ENCODE results near the gene VAV2.
"Not testable (repeated sequence)": the region's sequence is repeated elsewhere in the genome, so short reads cannot be mapped to it uniquely, and the experiment has no call there.

VAV2 gene

DNA sequence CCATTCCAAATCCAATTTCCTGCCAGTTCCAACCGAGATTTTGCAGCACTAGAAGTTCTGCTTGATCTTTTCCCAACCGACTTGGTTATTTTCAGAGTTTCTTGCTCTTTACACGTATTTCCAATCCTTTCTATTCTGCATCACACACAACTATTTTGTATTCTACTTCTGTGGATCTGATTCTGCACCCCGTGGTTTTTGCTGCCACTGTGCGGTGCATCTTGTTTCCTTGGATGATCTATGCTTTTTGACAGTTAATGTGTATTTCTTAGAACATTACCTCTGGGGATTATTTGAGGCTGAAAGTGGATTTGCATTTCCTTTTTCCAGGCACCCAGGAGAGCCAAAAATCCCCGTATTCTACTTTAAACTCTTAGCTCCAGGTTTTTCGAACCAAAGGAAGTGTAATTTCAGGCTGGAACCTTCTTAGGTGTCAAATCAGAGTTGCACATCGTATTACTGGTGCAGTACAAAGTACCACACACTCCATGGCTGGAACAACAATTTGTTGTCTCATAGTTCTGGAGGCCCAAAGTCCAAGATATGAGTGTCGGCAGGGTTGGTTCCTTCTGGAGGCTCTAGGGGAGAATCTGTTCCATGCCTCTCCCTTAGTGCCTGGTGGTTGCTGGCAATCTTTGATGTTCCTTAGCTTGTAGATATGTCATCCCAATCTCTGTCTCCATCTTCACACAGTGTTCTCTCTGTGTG lies 239.2 kb downstream of the VAV2 start:
- Histone ChIP-seq H3K9me3 (ENCODE audit: insufficient read depth, low read length) (no peaks in the 10 kb centered on the region), H3K27ac (ENCODE audit: low read depth, low read length) (no peak overlapping the region), H2AFZ (ENCODE audit: low read depth, low read length, severe bottlenecking) (no peak overlapping the region), H4K20me1 (ENCODE audit: low read depth, low read length) (no peaks in the 10 kb centered on the region), H3K4me3 (ENCODE audit: insufficient read depth, low read length, poor library complexity, severe bottlenecking) (no peak overlapping the region), H3K36me3 (ENCODE audit: low read length) (no peaks in the 10 kb centered on the region), H3K9ac (ENCODE audit: low read length) (no peak overlapping the region), H3K27me3 (ENCODE audit: low read length) (no peaks in the 10 kb centered on the region), H3F3A (ENCODE audit: insufficient read depth) (no peaks in the 10 kb centered on the region; the same call in 1 of the 2 replicates), H3K79me2 (ENCODE audit: insufficient read depth, low read length) (no peaks in the 10 kb centered on the region), H3K4me2 (ENCODE audit: low read depth, low read length, poor library complexity, severe bottlenecking) (no peak overlapping the region), H3K9me2 (replicated peaks; ENCODE audit: insufficient read depth, low read length) (no peaks in the 10 kb centered on the region)
- no peak for TF ChIP-seq EZH2phosphoT487 (conservative IDR thresholded peaks at IDR 0.05; ENCODE audit: low read length)
- TF ChIP-seq, protein P1, sequence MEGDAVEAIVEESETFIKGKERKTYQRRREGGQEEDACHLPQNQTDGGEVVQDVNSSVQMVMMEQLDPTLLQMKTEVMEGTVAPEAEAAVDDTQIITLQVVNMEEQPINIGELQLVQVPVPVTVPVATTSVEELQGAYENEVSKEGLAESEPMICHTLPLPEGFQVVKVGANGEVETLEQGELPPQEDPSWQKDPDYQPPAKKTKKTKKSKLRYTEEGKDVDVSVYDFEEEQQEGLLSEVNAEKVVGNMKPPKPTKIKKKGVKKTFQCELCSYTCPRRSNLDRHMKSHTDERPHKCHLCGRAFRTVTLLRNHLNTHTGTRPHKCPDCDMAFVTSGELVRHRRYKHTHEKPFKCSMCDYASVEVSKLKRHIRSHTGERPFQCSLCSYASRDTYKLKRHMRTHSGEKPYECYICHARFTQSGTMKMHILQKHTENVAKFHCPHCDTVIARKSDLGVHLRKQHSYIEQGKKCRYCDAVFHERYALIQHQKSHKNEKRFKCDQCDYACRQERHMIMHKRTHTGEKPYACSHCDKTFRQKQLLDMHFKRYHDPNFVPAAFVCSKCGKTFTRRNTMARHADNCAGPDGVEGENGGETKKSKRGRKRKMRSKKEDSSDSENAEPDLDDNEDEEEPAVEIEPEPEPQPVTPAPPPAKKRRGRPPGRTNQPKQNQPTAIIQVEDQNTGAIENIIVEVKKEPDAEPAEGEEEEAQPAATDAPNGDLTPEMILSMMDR (IDR thresholded peaks at IDR 0.05; ENCODE audit: insufficient read depth, low read length, poor library complexity, severe bottlenecking) = no peak

DNA sequence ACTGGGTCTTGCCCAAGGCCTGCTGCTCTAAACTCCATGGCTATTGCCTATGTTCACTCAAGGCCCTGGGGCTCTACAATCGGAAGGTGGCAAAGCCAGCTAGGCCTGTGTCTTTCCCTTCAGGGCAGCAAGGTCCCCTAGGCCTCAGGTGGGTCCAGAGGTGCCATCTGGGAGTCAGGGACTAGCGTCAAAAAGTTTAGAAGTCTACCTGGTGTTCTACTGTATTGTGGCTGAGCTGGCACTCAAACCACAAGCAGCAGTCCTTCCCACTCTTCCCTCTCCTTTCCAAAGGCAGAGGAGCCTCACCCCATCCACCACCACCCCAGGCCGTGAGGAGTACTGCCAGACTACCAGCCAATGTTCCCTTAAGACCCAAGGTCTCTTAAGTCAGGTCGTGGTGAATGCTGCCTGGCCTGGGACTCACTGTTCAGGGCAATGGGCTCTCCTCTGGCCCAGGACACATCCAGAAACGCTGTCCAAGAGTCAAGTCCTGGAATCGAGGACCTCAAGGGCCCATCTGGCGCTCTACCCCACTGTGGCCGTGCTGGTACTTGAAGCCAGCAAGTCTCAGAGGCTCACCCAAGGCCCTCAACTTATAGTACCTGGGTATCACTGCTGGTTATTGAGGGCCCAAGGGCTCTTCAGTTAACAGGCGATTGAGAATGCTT lies 241.0 kb downstream of the VAV2 start:
- no peaks in the 10 kb centered on the region for H4K20me1 ChIP-seq (ENCODE audit: low read depth, low read length)
- no peaks in the 10 kb centered on the region for H3K36me3 ChIP-seq (ENCODE audit: low read length)
- no peak overlapping the region for H2AFZ ChIP-seq (ENCODE audit: low read depth, low read length, severe bottlenecking)
- no peaks in the 10 kb centered on the region for H3K9me2 ChIP-seq (replicated peaks; ENCODE audit: insufficient read depth, low read length)
- no peaks in the 10 kb centered on the region for H3K79me2 ChIP-seq (ENCODE audit: insufficient read depth, low read length)
- no peak overlapping the region for H3K27ac ChIP-seq (ENCODE audit: low read depth, low read length)
- H3K4me2 ChIP-seq (ENCODE audit: low read depth, low read length, poor library complexity, severe bottlenecking) = no peak overlapping the region
- H3K9me3 ChIP-seq (ENCODE audit: insufficient read depth, low read length) = no peaks in the 10 kb centered on the region
- H3K4me3 ChIP-seq (ENCODE audit: insufficient read depth, low read length, poor library complexity, severe bottlenecking) = no peak overlapping the region
- no peaks in the 10 kb centered on the region for H3K27me3 ChIP-seq (ENCODE audit: low read length)
- TF ChIP-seq EZH2phosphoT487 (conservative IDR thresholded peaks at IDR 0.05; ENCODE audit: low read length) = no peak
- TF ChIP-seq, protein P1 (IDR thresholded peaks at IDR 0.05; ENCODE audit: insufficient read depth, low read length, poor library complexity, severe bottlenecking) = no peak
- H3K9ac ChIP-seq (ENCODE audit: low read length) = no peak overlapping the region
- no peaks in the 10 kb centered on the region for H3F3A ChIP-seq (ENCODE audit: insufficient read depth)

DNA sequence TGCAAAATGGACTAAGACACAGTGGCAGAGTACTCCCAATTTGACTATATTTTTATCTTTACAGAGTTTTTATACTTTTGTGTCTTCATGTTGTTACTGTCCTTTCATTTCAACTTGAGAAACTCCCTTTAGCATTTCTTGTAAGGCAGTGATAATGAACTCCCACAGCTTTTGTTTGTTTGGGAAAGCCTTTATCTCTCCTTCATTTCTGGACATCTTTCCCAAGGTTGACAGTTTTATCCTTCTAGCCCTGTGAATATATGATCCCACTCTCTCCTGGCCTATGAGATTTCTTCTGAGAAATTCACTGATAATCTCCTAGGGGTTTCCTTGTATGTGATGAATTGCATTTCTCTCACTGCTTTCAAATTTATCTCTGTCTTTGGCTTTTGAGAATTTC lies 244.8 kb downstream of the VAV2 start:
- Histone ChIP-seq H3F3A (ENCODE audit: insufficient read depth) (no peaks in the 10 kb centered on the region), H3K9ac (ENCODE audit: low read length) (no peak overlapping the region), H3K27ac (ENCODE audit: low read depth, low read length) (no peak overlapping the region), H4K20me1 (ENCODE audit: low read depth, low read length) (no peaks in the 10 kb centered on the region), H2AFZ (ENCODE audit: low read depth, low read length, severe bottlenecking) (no peak overlapping the region), H3K9me2 (replicated peaks; ENCODE audit: insufficient read depth, low read length) (no peaks in the 10 kb centered on the region), H3K9me3 (ENCODE audit: insufficient read depth, low read length) (no peaks in the 10 kb centered on the region), H3K4me2 (ENCODE audit: low read depth, low read length, poor library complexity, severe bottlenecking) (no peak overlapping the region), H3K36me3 (ENCODE audit: low read length) (no peaks in the 10 kb centered on the region), H3K27me3 (ENCODE audit: low read length) (no peaks in the 10 kb centered on the region), H3K4me3 (ENCODE audit: insufficient read depth, low read length, poor library complexity, severe bottlenecking) (no peak overlapping the region), H3K79me2 (ENCODE audit: insufficient read depth, low read length) (no peaks in the 10 kb centered on the region)
- TF ChIP-seq, protein P1 (IDR thresholded peaks at IDR 0.05; ENCODE audit: insufficient read depth, low read length, poor library complexity, severe bottlenecking) = no peak
- TF ChIP-seq EZH2phosphoT487 (conservative IDR thresholded peaks at IDR 0.05; ENCODE audit: low read length) = no peak

DNA sequence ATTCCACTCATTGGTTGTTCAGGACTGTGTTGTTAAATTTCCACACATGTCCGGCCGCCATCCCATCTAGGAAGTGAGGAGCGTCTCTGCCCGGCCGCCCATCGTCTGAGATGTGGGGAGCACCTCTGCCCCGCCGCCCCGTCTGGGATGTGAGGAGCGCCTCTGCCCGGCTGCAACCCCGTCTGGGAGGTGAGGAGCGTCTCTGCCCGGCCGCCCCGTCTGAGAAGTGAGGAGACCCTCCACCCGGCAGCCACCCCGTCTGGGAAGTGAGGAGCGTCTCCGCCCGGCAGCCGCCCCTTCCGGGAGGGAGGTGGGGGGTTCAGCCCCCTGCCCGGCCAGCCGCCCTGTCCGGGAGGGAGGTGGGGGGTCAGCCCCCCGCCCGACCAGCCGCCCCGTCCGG lies 247.6 kb downstream of the VAV2 start:
- H3K4me3 ChIP-seq (ENCODE audit: insufficient read depth, low read length, poor library complexity, severe bottlenecking); H3K9me3 ChIP-seq (ENCODE audit: insufficient read depth, low read length); H3K27ac ChIP-seq (ENCODE audit: low read depth, low read length); H3K4me2 ChIP-seq (ENCODE audit: low read depth, low read length, poor library complexity, severe bottlenecking); H4K20me1 ChIP-seq (ENCODE audit: low read depth, low read length); H3K9me2 ChIP-seq (replicated peaks; ENCODE audit: insufficient read depth, low read length); H3K79me2 ChIP-seq (ENCODE audit: insufficient read depth, low read length); H3K9ac ChIP-seq (ENCODE audit: low read length); H3F3A ChIP-seq (ENCODE audit: insufficient read depth); H2AFZ ChIP-seq (ENCODE audit: low read depth, low read length, severe bottlenecking); H3K36me3 ChIP-seq (ENCODE audit: low read length); H3K27me3 ChIP-seq (ENCODE audit: low read length): not testable (repeated sequence)
